GM06990 (cell line): ENCODE results near the gene IFNAR2.
"Not testable (repeated sequence)": the region's sequence is repeated elsewhere in the genome, so short reads cannot be mapped to it uniquely, and the experiment has no call there.

Experiments used
- DNase-seq: peaks from one replicate; pipeline ENCODE4 v3.0.0-alpha.2; 2011; ENCODE audit not compliant: insufficient read length; ENCODE audit errors: extremely low read depth
- H3K27me3 ChIP-seq: replicated peaks from 2 replicates; pipeline ENCODE4 v1.6.0; 2011; ENCODE audit warnings: low read length; ENCODE audit not compliant: control insufficient read depth, insufficient read depth
- H3K36me3 ChIP-seq: 2 replicates; pipeline ENCODE4 v1.5.1; 2011; ENCODE audit warnings: low read length; ENCODE audit not compliant: control insufficient read depth, insufficient read depth
- H3K4me3 ChIP-seq: replicated peaks from 2 replicates; pipeline ENCODE4 v1.5.1; 2011; ENCODE audit warnings: low read depth, mild to moderate bottlenecking, control low read depth, low read length
- TF ChIP-seq, protein P1 (sequence below): IDR thresholded peaks from 2 replicates; pipeline ENCODE4 v1.5.1; 2011; ENCODE audit warnings: low read length, control low read depth, mild to moderate bottlenecking, inconsistent platforms; ENCODE audit not compliant: insufficient read depth, poor library complexity, severe bottlenecking

Gene IFNAR2

DNA sequence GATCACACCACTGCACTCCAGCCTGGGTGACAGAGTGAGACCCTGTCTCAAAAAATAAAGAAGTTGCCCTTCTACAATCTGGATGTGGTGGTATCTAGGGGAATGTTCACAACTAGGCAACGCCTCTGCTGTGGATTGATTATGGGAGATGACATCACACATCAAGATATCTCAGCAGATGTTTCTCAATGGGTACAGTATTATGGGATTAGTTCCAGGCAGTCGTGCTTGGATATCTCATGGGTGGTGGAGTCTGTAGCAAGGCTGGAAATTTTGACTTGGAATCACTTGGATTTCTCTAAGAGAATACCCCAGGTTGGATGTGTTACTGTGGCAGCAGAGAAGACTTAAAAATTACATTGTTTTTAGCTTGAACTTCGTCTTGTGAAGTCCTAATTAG, 7.7 kb downstream of the IFNAR2 start:
- Histone ChIP-seq H3K36me3 (peaks cover 6% of the 10 kb centered on the region), H3K27me3 (no peaks in the 10 kb centered on the region)

DNA sequence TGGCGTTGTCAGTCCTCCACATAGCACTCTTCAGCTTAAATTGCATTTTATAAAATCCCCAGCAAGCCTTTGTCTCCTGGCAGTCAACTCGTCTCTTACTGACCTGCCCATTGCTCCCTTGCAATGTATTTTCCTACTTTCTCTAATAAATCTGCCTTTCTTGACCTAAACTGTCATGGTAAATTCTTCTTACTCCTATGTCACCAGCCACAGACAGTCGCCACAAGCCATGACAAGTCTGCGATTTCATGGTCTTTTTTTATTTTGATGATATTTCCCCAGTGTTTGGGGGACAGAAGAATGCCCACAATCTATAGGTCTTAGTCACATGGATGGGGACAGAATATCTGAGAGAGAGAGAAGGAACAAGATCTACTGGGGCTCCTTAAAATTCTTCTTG, 8.4 kb downstream of the IFNAR2 start:
- H3K27me3 ChIP-seq: no peaks in the 10 kb centered on the region
- no peak for DNase-seq
- peak overlapping the region; percentile 4 for H3K4me3 ChIP-seq
- TF ChIP-seq, protein P1, sequence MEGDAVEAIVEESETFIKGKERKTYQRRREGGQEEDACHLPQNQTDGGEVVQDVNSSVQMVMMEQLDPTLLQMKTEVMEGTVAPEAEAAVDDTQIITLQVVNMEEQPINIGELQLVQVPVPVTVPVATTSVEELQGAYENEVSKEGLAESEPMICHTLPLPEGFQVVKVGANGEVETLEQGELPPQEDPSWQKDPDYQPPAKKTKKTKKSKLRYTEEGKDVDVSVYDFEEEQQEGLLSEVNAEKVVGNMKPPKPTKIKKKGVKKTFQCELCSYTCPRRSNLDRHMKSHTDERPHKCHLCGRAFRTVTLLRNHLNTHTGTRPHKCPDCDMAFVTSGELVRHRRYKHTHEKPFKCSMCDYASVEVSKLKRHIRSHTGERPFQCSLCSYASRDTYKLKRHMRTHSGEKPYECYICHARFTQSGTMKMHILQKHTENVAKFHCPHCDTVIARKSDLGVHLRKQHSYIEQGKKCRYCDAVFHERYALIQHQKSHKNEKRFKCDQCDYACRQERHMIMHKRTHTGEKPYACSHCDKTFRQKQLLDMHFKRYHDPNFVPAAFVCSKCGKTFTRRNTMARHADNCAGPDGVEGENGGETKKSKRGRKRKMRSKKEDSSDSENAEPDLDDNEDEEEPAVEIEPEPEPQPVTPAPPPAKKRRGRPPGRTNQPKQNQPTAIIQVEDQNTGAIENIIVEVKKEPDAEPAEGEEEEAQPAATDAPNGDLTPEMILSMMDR: no peak
- H3K36me3 ChIP-seq: peaks cover 10% of the 10 kb centered on the region

More for the DNA sequence above, 7.7 kb downstream of the IFNAR2 start:
- H3K4me3 ChIP-seq: peak overlapping the region; percentile 4; the same call in 1 of the 2 replicates
- no peak for DNase-seq
- TF ChIP-seq, protein P1: no peak

DNA sequence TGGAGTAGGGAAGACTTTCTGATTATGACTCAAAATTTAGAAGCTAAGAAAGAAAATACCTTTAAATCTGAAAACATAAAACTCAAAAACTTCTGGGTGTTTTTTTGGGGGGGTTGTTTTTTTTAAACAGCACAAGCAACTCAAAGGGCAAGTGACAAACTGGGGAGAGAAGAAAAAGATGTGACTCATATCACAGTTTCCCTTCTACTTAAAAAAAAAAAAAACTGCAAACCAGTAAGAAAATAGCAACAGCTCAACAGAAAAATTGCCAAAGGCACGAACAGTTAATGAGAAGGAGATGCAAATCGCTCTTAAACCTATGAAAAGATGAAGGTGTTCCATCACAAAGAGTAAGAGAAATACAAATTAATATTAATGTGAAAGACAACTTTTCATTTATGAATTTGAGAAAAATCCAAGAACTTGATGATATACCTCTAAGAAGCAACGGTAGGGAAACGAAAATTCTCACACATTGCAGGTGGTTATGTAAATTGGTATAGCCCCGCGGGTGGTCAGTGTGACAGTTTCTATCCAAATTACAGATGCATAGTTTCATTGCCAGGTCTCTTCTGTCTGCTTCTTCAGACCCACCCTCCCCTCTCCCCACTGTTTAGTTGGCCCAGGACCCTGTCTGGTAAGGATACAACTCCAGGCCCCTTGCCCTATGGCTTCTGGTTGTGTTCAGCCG, 9.0 kb downstream of the IFNAR2 start:
- DNase-seq: peak; percentile 72
- peak overlapping the region; percentile 56 for H3K4me3 ChIP-seq
- H3K27me3 ChIP-seq: no peaks in the 10 kb centered on the region
- TF ChIP-seq, protein P1: no peak
- peaks cover 10% of the 10 kb centered on the region for H3K36me3 ChIP-seq

DNA sequence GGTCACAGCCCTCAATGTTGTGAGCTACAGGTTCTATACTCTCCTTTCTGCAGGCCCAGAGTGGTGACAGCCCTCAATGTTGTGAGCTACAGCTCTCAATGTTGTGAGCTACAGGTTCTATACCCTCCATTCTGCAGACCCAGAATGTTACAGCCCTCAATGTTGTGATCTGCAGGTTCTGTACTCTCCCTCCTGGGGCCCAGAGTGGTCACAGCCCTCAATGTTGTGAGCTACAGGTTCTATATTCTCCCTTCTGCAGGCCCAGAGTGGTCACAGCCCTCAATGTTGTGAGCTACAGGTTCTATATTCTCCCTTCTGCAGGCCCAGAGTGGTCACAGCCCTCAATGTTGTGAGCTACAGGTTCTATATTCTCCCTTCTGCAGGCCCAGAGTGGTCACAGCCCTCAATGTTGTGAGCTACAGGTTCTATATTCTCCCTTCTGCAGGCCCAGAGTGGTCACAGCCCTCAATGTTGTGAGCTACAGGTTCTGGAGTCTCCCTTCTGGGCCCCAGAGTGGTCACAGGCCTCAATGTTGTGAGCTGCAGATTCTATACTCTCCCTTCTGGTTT, 9.9 kb downstream of the IFNAR2 start:
- H3K27me3 ChIP-seq, DNase-seq: not testable (repeated sequence)
- peak overlapping the region; percentile 56 for H3K4me3 ChIP-seq
- H3K36me3 ChIP-seq: peaks cover 12% of the 10 kb centered on the region

DNA sequence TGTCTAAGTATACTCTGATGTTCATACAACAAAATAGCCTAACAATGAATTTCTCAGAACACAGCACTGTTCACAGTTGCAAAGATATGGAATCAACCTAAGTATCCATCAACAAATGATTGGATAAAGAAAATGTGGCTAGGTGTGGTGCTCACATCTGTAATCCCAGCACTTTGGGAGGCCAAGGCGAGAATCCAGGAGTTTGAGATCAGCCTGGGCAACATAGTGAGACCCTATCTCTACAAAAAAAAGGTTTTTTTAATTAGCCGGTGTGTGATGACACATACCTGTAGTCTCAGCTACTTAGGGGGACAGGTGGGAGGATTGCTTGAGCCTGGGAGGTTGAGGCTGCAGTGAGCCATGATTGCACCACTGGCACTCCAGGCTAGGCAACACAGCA, 10.7 kb downstream of the IFNAR2 start:
- H3K36me3 ChIP-seq: peaks cover 16% of the 10 kb centered on the region
- DNase-seq: no peak
- TF ChIP-seq, protein P1: no peak
- H3K4me3 ChIP-seq: no peak overlapping the region
- H3K27me3 ChIP-seq: no peaks in the 10 kb centered on the region

DNA sequence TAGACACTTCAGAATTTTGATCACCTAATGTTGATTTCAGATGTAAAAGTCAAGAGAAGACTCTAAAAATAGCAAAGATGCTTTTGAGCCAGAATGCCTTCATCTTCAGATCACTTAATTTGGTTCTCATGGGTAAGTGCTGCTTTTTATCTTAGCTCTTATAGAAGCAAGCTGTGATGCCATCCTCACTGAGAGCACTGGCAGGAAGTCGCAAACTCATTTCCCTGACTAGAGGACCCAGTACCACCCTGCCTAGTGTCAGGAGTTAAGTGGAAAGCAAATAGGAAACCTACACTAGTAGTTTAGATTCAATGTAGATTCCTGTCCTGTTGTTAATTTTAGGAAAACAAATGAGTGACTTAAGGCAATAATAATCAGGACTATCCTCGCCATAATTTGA, 12.1 kb downstream of the IFNAR2 start:
- TF ChIP-seq, protein P1: no peak
- Histone ChIP-seq H3K4me3 (no peak overlapping the region), H3K36me3 (peaks cover 20% of the 10 kb centered on the region), H3K27me3 (no peaks in the 10 kb centered on the region)
- DNase-seq: no peak

DNA sequence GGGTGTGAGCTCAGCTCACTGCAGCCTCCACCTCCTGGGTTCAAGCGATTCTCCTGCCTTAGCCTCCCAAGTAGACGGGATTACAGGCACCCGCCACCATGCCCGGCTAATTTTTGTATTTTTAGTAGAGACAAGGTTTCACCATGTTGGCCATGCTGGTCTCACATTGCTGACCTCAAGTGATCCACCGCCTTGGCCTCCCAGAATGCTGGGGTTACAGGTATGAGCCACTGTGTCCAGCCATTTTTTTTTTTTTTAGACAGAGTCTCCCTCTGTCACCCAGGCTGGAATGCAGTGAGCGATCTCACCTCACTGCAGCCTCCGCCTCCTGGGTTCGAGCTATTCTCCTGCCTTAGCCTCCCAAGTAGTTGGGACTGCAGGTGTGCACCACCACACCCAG, 13.1 kb downstream of the IFNAR2 start:
- H3K27me3 ChIP-seq, H3K4me3 ChIP-seq, DNase-seq: not testable (repeated sequence)
- peaks cover 25% of the 10 kb centered on the region for H3K36me3 ChIP-seq
